GM21723 (cell line): Measurements from ENCODE around the gene MCF2L.

Experiments used
- ATAC-seq: cut with Tn5 transposase; IDR thresholded peaks from one replicate; pipeline ENCODE4 v1.9.1; 2021; ENCODE audit warnings: mild to moderate bottlenecking, moderate library complexity; ENCODE audit not compliant: unreplicated experiment

MCF2L gene

GRCh38 chr13:113119166-113119821 is 150.3 kb downstream of the MCF2L start:
- no peak for ATAC-seq

- ATAC-seq, result no peak
Observed at GRCh38 chr13:113119822-113120189, 150.8 kb downstream of the MCF2L start.

DNA sequence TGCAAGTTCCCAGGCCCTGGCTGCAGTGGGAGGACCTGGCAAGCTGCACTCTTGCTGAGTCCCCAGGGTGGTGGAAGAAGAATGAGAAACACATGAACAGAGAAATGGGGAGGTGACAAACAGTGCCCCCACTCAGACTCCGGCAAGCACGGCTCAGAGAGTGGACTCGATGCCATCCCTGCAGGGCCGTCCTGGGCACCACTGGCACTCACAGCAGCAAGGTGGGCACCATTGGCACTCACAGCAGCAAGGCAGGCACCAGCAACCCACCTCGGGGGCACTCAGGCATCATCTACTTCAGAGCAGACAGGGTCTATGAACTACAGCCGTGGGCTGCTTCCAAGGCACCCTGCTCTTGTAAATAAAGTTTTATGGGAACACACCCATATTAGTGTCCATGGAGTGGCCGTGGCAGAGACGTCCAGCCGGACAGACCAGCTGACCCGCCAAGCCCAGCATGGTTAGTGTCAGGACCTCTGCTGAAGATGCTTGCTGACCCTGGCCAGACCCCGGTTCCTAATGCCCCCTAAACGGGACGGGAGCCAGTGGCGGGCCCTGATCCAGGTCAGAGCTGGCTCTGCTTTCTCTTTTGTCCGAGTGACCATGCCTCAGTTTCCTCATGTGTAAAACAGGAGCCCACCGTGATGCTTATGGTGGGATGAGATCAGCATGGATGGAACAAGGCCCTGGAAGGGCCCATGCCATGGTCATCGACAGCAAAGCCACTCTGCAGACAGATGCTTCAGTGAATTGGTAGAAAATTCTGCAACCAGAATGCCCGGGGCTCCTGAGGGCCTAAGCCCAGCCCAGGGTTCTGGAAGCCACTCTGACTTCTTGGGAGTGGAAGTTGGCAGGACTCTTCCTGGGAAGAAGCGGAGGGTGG is 151.5 kb downstream of the MCF2L start:
- ATAC-seq, result no peak

- no peak for ATAC-seq
Observed at GRCh38 chr13:113121183-113121927, 152.3 kb downstream of the MCF2L start.

DNA sequence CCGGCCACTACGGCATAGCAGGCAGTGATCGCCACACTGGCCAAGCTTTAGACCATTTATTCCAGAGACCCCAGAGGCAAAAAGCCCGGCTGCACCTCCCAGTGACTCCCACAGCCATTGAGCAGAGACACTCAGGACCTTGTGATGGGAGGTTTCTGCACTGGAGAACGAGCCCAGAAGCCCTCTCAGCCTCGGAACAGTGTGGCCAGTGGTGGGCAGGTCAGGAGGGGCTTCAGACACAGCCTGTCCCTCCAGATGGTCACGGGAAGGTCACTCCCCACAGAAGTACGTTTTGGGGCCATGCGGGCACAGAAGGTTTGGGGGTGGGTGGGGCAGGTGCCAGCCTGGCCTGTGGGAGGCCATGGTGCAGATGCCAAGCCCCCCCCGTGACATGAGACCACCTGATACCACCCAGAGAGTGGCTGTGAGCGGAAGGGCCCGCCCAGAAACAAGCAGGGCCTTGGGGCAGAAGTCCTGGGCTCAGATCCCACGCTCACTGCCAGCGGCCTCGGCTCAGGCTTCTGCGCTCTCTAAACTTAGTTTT is 153.0 kb downstream of the MCF2L start:
- ATAC-seq, result no peak

DNA sequence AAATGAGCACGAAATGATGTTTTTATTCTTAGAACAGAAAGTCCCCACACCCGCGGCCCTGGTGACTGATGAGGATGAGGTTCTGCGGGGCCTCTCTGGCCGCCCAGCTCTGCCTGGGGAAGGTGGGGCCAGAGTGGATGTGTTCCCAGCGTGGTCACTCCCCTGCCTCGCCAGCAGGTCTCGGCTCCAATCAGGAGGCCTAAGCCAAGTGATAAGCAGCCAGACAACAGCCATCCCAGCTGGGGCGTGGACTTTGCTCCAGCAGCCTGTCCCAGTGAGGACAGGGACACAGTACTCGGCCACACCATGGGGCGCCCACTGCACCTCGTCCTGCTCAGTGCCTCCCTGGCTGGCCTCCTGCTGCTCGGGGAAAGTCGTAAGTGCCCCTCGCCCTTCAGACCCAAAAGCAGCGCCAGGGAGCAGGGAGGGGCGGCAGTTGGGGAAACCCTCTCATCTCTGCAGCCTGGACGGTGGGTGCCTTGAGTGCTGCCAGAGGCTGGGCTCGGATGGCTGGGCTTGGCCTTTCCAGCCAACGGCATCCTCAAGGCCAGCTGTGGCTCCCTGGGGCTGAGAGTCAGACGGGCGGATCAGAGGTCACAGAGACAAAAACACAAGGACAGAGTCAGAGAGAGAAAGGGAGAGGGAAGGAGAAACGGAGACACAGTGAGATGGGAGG is 153.7 kb downstream of the MCF2L start, which contains the start of gene F10:
Gene F10 (plus strand): TSS at position 250 of the 676 bp plus-strand sequence. CDS start 57 bp downstream, at position 307.
- no peak for ATAC-seq

DNA sequence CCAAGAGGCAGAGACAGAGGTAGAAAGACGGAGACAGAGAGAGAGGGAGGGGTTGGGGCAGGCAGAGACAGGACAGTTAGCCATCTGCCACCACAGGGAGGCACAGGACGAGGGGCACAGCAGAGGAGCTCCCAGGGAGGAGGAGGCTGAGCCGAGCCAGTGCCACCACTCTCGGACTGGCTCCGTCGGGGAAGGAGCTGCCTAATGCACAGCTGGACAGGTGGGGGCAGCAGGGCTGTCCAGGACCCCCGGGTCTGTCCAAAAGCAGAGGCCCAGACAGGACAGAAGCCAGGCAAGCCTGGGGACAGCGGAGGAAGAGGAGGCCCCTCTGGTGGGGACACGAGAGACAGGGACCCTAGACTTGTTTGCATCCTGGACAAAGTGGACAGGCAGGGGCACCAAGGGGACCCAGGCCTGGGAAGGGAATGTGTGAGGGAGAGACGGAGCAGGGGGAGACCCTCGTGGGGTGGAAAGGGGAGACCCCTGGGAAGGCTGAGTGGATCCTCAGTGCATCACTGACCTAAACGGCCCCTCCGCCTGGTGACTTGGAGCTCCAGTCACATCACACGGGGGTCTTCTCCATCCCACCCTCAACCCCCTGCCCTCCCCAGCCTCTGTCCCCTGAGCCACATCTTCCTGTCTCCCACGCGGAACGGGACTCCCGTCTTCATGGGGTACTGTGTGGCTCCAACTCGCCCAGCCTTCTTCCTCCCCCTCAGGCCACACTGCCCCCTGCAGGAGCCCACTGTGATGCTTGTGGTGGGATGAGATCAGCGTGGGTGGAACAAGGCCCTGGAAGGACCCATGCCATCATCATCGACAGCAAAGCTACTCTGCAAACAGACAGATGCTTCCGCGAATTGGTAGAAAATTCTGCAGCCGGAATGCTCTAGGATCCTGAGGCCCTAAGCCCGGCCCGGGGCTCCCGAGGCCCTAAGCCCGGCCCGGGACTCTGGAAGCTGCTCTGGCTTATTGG is 154.5 kb downstream of the MCF2L start:
- no peak for ATAC-seq

- no peak for ATAC-seq
Observed at GRCh38 chr13:113124211-113124970, 155.4 kb downstream of the MCF2L start.

DNA sequence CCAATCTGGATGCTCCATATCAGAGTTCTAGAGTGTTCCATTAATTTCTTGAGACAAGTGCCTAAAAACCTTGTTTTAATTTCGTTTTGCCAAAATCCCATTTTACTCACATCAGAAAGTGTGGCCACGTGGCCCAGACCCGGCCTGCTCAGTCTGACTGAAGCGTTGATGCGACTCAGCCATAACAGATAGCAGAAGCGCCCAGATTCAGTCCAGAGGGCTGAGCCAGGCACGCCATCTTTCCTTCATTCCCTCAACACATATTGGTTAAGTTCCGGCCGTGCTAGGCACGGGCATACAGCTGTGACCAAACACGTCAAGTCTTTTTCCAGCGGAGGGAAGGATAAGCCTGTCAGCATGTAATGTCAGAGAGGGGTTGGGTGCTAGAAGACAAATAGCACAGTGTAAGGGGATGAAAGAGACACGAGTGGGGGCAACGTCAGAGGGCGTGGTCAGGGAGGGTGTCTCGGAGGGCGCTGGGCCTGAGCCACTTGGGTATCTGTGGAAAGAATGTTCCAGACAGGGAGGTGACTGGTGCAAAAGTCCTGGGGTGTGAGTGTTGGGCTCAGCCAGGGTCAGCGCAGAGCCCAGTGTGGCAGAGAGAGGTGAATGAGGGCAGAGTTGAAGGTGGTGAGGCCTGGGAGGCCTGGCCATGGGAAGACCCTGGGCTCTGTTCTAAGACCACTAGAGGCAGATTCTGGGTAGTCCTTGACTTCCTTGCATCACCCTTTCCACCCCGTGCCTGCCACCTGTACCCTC is 156.7 kb downstream of the MCF2L start:
- ATAC-seq, result no peak

DNA sequence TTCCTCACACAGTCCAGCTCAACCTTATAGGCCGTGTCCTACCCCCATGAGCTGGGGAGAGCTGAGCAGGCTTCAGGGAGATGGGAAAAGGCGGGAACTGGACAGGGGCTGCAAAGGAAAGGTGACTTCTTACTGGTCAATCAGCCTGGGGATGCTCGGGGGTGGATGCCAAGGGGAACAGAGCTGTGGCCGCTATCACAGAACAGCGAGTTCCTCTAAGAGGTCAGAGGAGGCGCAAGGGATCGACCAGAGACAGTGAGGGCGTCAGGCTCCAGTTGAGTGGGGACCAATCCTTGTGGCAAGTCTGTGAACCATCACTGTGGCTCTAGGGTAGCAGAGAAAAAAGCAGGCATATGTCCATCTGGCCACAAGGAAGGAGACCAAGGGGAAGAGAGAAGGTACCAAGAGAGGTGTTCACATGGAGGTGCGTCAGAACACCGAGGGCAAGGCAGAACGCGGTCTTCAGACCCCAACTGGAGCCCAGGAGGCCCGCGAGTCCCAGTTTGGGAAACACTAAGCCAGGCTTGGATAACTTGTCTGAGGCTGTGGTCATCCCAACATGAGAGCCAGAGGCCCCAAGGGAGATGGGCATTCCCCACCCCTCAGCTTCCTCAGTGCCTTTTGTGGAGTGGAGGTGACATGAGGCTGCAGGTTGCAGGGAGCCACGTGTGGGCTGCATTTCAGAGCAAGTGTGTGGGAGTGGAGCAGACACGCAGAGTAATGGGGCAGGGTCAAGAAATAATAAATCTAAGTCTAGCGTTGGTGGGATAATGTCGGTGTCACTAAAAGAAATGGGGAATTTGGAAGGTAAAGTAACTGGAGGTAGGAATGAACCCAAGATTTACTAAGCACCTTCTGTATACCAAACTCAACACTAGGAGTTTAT is 157.5 kb downstream of the MCF2L start:
- ATAC-seq, result no peak

GRCh38 chr13:113129480-113129879 is 160.5 kb downstream of the MCF2L start:
- no peak for ATAC-seq

- ATAC-seq, result no peak
Observed at GRCh38 chr13:113129921-113130750, 161.1 kb downstream of the MCF2L start.

GRCh38 chr13:113135281-113135760 is 166.3 kb downstream of the MCF2L start:
- ATAC-seq, result no peak

DNA sequence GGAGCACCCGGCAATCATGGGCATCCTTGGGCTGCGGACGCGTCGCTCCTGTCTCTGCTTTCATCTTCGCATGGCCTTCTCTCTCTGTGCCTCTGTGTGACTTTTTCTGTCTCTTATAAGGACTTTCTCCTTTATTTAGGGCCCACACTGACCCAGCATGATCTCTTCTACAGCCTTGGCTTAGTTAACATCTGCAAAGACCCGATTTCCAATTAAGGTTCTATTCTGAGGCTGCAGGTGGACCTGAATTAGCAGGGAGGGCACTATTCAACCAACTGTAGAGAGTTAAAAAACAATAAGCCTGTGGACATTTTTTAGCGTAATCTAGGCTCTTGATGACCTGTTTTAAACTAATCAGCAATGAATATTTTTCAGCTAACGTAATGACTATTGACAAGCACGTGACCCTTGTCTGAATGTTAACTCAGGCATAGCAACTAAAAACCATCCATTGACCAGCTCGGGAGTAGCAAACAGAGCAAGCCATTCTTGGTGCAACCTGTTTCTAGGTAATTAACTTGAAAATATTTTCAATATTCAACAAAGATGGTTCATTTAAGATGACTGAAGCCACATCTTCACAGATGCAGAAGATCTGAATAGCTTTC is 168.8 kb downstream of the MCF2L start:
- ATAC-seq, result no peak

DNA sequence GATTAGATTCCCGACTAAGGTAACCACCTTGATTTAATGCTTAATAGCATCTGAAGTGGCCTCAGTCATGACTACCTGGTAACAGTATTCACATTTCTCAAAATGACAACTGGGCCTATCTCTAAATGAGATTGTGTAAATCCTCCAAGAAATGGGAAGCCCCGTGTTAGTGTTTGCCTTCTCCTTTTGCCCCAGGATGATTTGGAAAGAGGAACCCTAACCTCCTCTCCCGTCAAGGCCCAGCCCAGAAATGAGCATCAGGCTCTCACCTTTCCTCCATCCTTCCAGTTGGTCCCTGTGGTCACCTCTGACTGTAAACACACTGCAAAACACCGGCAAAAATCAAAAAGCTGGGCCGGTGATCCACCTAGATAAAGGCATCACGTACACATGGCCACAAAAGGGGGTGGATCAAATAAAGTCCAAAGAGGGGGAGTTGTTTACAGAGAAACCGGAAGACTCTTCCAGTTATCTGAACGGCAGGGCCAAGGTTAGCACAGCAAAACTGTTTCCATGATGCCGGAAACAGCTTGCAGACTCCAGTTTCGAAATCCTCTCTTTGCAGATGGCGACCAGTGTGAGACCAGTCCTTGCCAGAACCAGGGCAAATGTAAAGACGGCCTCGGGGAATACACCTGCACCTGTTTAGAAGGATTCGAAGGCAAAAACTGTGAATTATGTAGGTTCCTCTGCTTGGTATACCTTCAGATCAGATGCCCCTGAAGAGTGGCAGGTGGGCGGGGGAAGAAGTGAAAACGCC is 170.0 kb downstream of the MCF2L start:
- ATAC-seq, result no peak
